Muscle layer of duodenum (tissue), 2 donors: ENCODE results near the gene SYP.
"Not testable (repeated sequence)": the region's sequence is repeated elsewhere in the genome, so short reads cannot be mapped to it uniquely, and the experiment has no call there.

Experiments
- H3K27ac ChIP-seq: one replicate; pipeline ENCODE4 v1.7.0; 2013; ENCODE audit warnings: mild to moderate bottlenecking, low read length
- H3K27me3 ChIP-seq: one replicate; pipeline ENCODE4 v1.7.0; 2013; ENCODE audit warnings: low read depth, mild to moderate bottlenecking, control low read depth, low read length
- H3K36me3 ChIP-seq, 2 donors: one replicate each; pipeline ENCODE4 v1.7.0; 2013; ENCODE audit warnings: low read length in 2 of 2, control low read depth in 1 of 2, mild to moderate bottlenecking in 1 of 2; ENCODE audit not compliant: insufficient read depth in 2 of 2, control insufficient read depth in 1 of 2
- H3K4me1 ChIP-seq, 2 donors: one replicate each; pipeline ENCODE4 v1.7.0; 2013; ENCODE audit warnings: low read length in 2 of 2, mild to moderate bottlenecking in 2 of 2, control low read depth in 1 of 2, moderate library complexity in 1 of 2; ENCODE audit not compliant: insufficient read depth in 2 of 2, control insufficient read depth in 1 of 2
- H3K4me3 ChIP-seq, 2 donors: one replicate each; pipeline ENCODE4 v1.7.0; 2013; ENCODE audit warnings: low read length in 2 of 2, low read depth in 1 of 2, mild to moderate bottlenecking in 1 of 2
- H3K9me3 ChIP-seq, 2 donors: one replicate each; pipeline ENCODE4 v1.7.0; 2013; ENCODE audit warnings: low read length in 2 of 2, control low read depth in 1 of 2, mild to moderate bottlenecking in 1 of 2; ENCODE audit not compliant: control insufficient read depth in 1 of 2
- donor health status: healthy.

Gene SYP

GRCh38 chrX:49148390-49149100, 51.4 kb downstream of the SYP start:
- H3K9me3 ChIP-seq, H3K27ac ChIP-seq, H3K27me3 ChIP-seq, H3K4me3 ChIP-seq, H3K4me1 ChIP-seq, H3K36me3 ChIP-seq: not testable (repeated sequence)

- Histone ChIP-seq H3K27ac (no peak overlapping the region), H3K4me3 (no peak overlapping the region), H3K36me3 (no peaks in the 10 kb centered on the region), H3K27me3 (no peaks in the 10 kb centered on the region), H3K4me1 (no peaks in the 10 kb centered on the region), H3K9me3 (no peaks in the 10 kb centered on the region)
Observed at GRCh38 chrX:49147936-49148335, 52.1 kb downstream of the SYP start.

GRCh38 chrX:49147282-49147681, 52.7 kb downstream of the SYP start:
- no peaks in the 10 kb centered on the region for H3K4me1 ChIP-seq
- no peaks in the 10 kb centered on the region for H3K27me3 ChIP-seq
- H3K36me3 ChIP-seq: no peaks in the 10 kb centered on the region
- H3K4me3 ChIP-seq: no peak overlapping the region
- no peak overlapping the region for H3K27ac ChIP-seq
- H3K9me3 ChIP-seq: no peaks in the 10 kb centered on the region

GRCh38 chrX:49143154-49143553, 56.8 kb downstream of the SYP start:
- not testable (repeated sequence) for H3K9me3 ChIP-seq, H3K4me1 ChIP-seq, H3K27ac ChIP-seq, H3K4me3 ChIP-seq, H3K36me3 ChIP-seq, H3K27me3 ChIP-seq

- H3K4me3 ChIP-seq, H3K27me3 ChIP-seq, H3K27ac ChIP-seq, H3K4me1 ChIP-seq, H3K9me3 ChIP-seq, H3K36me3 ChIP-seq: not testable (repeated sequence)
Observed at GRCh38 chrX:49142264-49142663, 57.7 kb downstream of the SYP start.

GRCh38 chrX:49139713-49140112, 60.3 kb downstream of the SYP start:
- Histone ChIP-seq H3K36me3 (no peaks in the 10 kb centered on the region), H3K9me3 (peaks cover 5 to 8% of the 10 kb centered on the region in 2 donors), H3K27me3 (no peaks in the 10 kb centered on the region), H3K27ac (no peak overlapping the region), H3K4me3 (no peak overlapping the region), H3K4me1 (no peaks in the 10 kb centered on the region)
